Measurements from ENCODE around the gene FBXO41. TPM values are rescaled to one million over a fixed set of nuclear protein-coding genes. Genes with fewer than 3 reads are reported as not detected.

Gene FBXO41
- total and polyA plus RNA-seq, 9 of the 15 experiments (the other 6 are each of a cell fraction or from before 2014, with no cell fraction given), result 0.21 to 8.2 (median 3.5) TPM

GRCh38 chr2:73233932-73234832 is 50.1 kb downstream of the FBXO41 start, which contains the start of gene CCT7 (continued):
- TF ChIP-seq RBM22 (IDR thresholded peaks at IDR 0.05; ENCODE audit: low read depth, low read length, poor library complexity, severe bottlenecking) (peak; percentile 92), ZNF76 (CRISPR knock-in tag; IDR thresholded peaks at IDR 0.05; ENCODE audit: borderline replicate concordance) (peak; percentile 10; the same call in 1 of the 2 replicates), ZKSCAN1 (IDR thresholded peaks at IDR 0.05; ENCODE audit: low read depth, low read length) (peak; percentile 49; the same call in 1 of the 2 replicates), NFRKB (IDR thresholded peaks at IDR 0.05; ENCODE audit: low read depth) (peak; percentile 84), PML (IDR thresholded peaks at IDR 0.05; ENCODE audit: low read length) (peak; percentile 87; the same call in 1 of the 2 replicates), POLR2H (tag; IDR thresholded peaks at IDR 0.05; ENCODE audit: low read depth) (peak; percentile 93), PRMT5 (CRISPR knock-in tag; IDR thresholded peaks at IDR 0.05) (no peak), ATF2 (CRISPR knock-in tag; IDR thresholded peaks at IDR 0.05) (no peak), SAFB2 (IDR thresholded peaks at IDR 0.05; ENCODE audit: borderline replicate concordance, low read depth, low read length, severe bottlenecking) (no peak), C11orf30 (IDR thresholded peaks at IDR 0.05; ENCODE audit: low read depth) (peak; percentile 76), SP2 (IDR thresholded peaks at IDR 0.05; ENCODE audit: extremely low read depth, low read depth, low read length, poor library complexity, severe bottlenecking) (peak; percentile 98), BRD4 (IDR thresholded peaks at IDR 0.05) (peak; percentile 91), SMAD1 (IDR thresholded peaks at IDR 0.05; ENCODE audit: low read depth, low read length, partially characterized antibody) (peak; percentile 67), ZBTB43 (CRISPR knock-in tag; IDR thresholded peaks at IDR 0.05) (peak; percentile 25; the same call in 1 of the 2 replicates), GATAD2B (IDR thresholded peaks at IDR 0.05; ENCODE audit: borderline replicate concordance) (0 out of 2 replicates have a peak, but pooled peaks have one; percentile 31), SIX5 (IDR thresholded peaks at IDR 0.05; ENCODE audit: borderline replicate concordance in 1 of 2, insufficient read depth in 1 of 2, low read depth in 1 of 2, low read length in 2 of 2) (peak in 1 of 2 experiments; percentile 32; a peak in 2 of 4 replicates), ZFX (CRISPR knock-in tag; IDR thresholded peaks at IDR 0.05) (peak; percentile 98), SIN3B (IDR thresholded peaks at IDR 0.05; ENCODE audit: low read depth) (peak; percentile 44; the same call in 1 of the 2 replicates)
- TF ChIP-seq, protein P1, sequence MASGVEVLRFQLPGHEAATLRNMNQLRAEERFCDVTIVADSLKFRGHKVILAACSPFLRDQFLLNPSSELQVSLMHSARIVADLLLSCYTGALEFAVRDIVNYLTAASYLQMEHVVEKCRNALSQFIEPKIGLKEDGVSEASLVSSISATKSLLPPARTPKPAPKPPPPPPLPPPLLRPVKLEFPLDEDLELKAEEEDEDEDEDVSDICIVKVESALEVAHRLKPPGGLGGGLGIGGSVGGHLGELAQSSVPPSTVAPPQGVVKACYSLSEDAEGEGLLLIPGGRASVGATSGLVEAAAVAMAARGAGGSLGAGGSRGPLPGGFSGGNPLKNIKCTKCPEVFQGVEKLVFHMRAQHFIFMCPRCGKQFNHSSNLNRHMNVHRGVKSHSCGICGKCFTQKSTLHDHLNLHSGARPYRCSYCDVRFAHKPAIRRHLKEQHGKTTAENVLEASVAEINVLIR (CRISPR knock-in tag; IDR thresholded peaks at IDR 0.05), result no peak
- TF ChIP-seq, protein P2, sequence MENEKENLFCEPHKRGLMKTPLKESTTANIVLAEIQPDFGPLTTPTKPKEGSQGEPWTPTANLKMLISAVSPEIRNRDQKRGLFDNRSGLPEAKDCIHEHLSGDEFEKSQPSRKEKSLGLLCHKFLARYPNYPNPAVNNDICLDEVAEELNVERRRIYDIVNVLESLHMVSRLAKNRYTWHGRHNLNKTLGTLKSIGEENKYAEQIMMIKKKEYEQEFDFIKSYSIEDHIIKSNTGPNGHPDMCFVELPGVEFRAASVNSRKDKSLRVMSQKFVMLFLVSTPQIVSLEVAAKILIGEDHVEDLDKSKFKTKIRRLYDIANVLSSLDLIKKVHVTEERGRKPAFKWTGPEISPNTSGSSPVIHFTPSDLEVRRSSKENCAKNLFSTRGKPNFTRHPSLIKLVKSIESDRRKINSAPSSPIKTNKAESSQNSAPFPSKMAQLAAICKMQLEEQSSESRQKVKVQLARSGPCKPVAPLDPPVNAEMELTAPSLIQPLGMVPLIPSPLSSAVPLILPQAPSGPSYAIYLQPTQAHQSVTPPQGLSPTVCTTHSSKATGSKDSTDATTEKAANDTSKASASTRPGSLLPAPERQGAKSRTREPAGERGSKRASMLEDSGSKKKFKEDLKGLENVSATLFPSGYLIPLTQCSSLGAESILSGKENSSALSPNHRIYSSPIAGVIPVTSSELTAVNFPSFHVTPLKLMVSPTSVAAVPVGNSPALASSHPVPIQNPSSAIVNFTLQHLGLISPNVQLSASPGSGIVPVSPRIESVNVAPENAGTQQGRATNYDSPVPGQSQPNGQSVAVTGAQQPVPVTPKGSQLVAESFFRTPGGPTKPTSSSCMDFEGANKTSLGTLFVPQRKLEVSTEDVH (IDR thresholded peaks at IDR 0.05; ENCODE audit: low read depth, partially characterized antibody), result peak; percentile 28
